Measurements from ENCODE around the gene CDYL2. TPM values are rescaled to one million over a fixed set of nuclear protein-coding genes. Genes with fewer than 3 reads are reported as not detected.

CDYL2 gene
- total and polyA plus RNA-seq, 5 experiments from 2014 or later = 0.28 to 14.2 (median 1.7) TPM

DNA sequence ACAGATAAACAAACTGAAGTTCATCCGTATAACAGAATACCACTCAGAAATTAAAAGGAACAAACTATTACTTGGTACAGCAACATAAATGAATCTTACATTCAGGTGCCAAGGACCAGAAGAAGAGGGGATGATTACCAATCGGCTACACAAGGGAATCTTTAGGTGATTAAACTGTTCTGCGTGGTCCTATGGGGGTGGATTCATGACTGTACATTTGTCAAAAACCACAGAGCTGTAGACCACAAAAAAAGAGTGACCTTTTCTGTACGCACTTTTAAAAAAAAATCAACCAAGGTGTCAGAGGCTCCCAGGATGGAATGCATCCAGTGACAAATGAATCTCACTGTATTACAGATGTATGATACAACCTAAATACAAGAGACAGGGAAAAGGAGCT is 110.8 kb downstream of the CDYL2 start:
- Mint-ChIP-seq H3K4me1 (peaks cover 4 to 22% (median 17%) of the 10 kb centered on the region in 4 donors), H3K4me3 (no peak overlapping the region), H3K27me3 (no peaks in the 10 kb centered on the region), H3K36me3 (peaks cover 0 to 10% (median 0%) of the 10 kb centered on the region in 3 donors), H3K9me3 (peaks cover 0 to 11% (median 2%) of the 10 kb centered on the region in 9 donors), H3K27ac (no peak overlapping the region)
- DNase-seq (no peak), ATAC-seq (no peak)
- POLR2A ChIA-PET = no interaction called here

DNA sequence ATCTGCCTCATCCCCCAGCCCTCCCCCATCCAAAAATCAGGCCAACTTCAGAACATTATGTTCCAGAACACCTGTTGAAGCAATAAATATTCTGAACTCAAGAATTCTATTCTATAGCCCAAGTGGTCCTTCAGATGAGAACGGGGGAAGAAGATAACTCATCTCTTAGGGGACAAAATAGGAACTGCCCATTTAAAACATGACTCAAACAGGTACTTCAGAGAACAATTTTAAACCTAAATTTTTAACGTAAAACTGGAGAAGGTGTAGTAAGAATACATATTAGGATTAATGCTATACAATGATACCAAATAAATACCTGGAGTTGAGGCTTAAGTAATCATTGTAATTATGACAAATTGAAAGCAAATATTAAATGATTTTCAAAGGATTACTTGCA is 112.1 kb downstream of the CDYL2 start:
- Mint-ChIP-seq H3K9me3 (peaks cover 0 to 7% (median 2%) of the 10 kb centered on the region in 9 donors), H3K27ac (no peak overlapping the region)

DNA sequence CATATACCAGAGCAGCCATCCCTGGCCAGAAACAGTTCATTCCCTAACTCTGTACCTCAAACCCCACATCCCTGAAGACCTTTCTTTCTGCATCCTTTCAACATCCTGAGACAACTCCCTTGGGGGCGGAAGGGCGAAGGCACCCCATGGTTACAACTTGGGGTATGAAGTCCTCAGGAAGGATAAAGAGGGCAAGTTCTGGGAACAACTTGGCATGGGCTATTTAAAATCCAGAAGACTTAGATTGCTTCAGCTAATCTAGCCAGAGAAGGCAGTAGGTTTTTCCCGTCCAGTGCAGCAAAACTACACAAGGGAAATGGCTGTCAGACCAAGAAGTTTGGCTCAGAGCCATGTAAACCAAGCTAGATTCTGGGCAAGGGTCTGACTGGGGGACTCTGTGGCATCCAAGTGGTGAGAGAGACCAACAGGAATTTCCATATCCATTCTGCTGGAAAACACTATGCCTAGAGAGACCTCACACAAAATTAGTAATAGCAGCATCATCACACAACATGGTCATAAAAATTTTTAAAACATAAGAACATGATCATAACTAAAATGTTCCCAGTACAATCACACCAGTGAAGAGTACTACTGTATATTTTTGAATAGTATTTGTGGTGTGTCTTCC is 113.2 kb downstream of the CDYL2 start:
- DNase-seq (no peak), ATAC-seq (no peak)
- POLR2A ChIA-PET = no interaction called here
- H3K36me3 Mint-ChIP-seq = peaks cover 0 to 8% (median 0%) of the 10 kb centered on the region in 3 donors
- H3K4me3 Mint-ChIP-seq = no peak overlapping the region
- H3K27me3 Mint-ChIP-seq = no peaks in the 10 kb centered on the region
- H3K4me1 Mint-ChIP-seq = peaks cover 3 to 22% (median 15%) of the 10 kb centered on the region in 4 donors
- peak overlapping the region in 1 of 10 donors; percentile 25 for H3K27ac Mint-ChIP-seq
- peaks cover 0 to 6% (median 0%) of the 10 kb centered on the region in 9 donors for H3K9me3 Mint-ChIP-seq

More for the DNA sequence above, 112.1 kb downstream of the CDYL2 start:
- Mint-ChIP-seq H3K4me3 (no peak overlapping the region), H3K4me1 (peaks cover 3 to 22% (median 15%) of the 10 kb centered on the region in 4 donors), H3K36me3 (peaks cover 0 to 8% (median 0%) of the 10 kb centered on the region in 3 donors), H3K27me3 (no peaks in the 10 kb centered on the region)
- POLR2A ChIA-PET = no interaction called here
- DNase-seq (no peak), ATAC-seq (no peak)

DNA sequence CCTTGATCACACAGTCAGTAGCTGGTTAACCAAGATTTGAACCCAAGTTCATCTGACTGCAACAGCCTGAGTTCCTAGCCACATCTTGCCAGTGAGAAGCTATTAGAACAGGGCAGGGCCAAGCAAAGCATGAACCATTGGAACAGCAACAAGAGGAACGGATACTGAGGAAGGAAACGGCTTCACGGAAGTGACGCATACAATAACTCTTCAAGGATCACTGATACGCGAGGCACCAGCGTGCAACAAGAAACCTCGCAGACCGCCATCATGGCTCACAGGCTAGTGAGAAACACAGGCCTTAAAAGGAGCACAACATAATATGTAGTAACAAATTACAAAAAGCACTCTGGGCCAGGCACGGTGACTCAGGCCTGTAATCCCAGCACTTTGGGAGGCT is 114.9 kb downstream of the CDYL2 start:
- ATAC-seq (no peak), DNase-seq (no peak)
- H3K27ac Mint-ChIP-seq = no peak overlapping the region
- H3K4me3 Mint-ChIP-seq = no peak overlapping the region
- H3K27me3 Mint-ChIP-seq = no peaks in the 10 kb centered on the region
- POLR2A ChIA-PET = no interaction called here
- no peaks in the 10 kb centered on the region for H3K9me3 Mint-ChIP-seq
- H3K4me1 Mint-ChIP-seq = peaks cover 3 to 17% (median 14%) of the 10 kb centered on the region in 4 donors
- peaks cover 0 to 8% (median 4%) of the 10 kb centered on the region in 3 donors for H3K36me3 Mint-ChIP-seq

DNA sequence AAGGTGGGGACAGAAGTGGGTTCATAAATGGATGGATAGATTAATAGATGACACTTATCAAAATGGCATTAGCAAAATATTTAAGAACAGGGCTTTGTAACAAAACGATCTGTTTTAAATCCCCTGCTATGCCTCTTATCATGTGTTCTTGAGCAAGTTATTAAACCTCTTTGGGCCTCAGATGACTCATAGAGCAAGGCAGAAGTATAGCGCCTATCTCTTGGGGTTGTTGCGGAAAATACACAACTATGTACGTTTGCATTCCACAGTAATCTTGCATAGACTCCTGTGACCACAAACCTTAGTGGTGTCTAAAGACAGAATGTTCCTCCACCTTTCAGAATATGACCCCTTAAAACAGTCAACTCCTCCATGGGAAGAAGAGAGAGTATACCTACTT is 116.8 kb downstream of the CDYL2 start:
- ATAC-seq (no peak), DNase-seq (no peak)
- no peaks in the 10 kb centered on the region for H3K27me3 Mint-ChIP-seq
- peak overlapping the region in 1 of 10 donors; percentile 7 for H3K27ac Mint-ChIP-seq
- POLR2A ChIA-PET = no interaction called here
- H3K4me1 Mint-ChIP-seq = peaks cover 4 to 14% (median 6%) of the 10 kb centered on the region in 4 donors
- peaks cover 0 to 16% (median 4%) of the 10 kb centered on the region in 3 donors for H3K36me3 Mint-ChIP-seq
- no peak overlapping the region for H3K4me3 Mint-ChIP-seq
- H3K9me3 Mint-ChIP-seq = peaks cover 0 to 1% (median 0%) of the 10 kb centered on the region in 9 donors

DNA sequence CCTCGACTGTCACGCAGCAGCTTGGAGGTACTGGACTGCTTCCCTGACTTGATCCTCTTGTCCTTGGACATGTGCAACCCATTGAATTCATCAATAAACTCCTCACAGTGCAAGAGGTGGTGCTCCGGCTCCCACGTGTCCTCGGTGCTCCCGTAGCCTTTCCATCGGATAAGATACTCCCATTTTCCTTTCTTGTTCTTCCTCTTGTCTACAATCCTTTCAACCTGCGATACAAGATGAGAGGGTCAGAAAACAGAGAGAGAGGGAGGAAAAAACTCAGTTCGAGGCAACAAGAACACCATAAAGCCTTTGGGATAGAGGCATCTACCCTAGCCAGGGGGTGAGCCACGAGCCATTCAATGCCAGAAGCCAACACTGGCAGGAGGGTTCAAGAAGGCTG is 119.5 kb downstream of the CDYL2 start:
- ATAC-seq = no peak
- peaks cover 4 to 12% (median 6%) of the 10 kb centered on the region in 3 donors for H3K36me3 Mint-ChIP-seq
- POLR2A ChIA-PET = no interaction called here
- no peak overlapping the region for H3K27ac Mint-ChIP-seq
- no peak for DNase-seq
- peaks cover 0 to 6% (median 0%) of the 10 kb centered on the region in 9 donors for H3K9me3 Mint-ChIP-seq
- H3K4me3 Mint-ChIP-seq = no peak overlapping the region
- peaks cover 0 to 5% (median 4%) of the 10 kb centered on the region in 4 donors for H3K4me1 Mint-ChIP-seq
- H3K27me3 Mint-ChIP-seq = no peaks in the 10 kb centered on the region

DNA sequence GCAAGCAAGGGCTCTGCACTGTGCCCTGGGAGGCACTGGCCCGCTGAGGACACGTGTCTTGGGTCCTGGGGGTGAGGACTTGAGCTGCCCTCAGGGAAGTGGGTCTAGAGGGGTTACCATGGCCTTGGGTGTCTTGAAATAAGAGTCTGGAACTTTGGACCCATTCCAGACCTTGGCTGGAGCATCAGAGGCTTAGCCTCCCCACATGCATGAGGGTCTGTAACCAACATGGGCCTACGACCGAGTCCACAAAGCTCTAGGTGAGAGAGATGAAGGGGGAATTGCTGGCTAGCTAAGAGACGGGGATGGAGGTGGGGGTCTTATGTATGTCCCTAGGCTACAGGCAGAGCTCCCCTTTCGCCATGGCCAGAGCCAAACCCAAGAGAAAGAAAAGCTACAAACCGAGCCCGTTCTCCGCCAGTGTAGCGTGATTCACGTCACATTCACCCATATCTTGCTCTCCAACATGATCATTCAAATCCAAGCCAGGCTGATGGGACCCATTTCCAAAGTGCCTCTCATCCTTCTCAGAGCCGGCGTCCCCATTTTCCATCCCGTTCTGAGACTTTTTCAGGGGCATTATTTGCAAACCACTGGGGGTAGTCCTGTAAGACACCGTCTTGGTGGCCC is 120.1 kb downstream of the CDYL2 start:
- Mint-ChIP-seq H3K4me3 (no peak overlapping the region), H3K9me3 (peaks cover 0 to 12% (median 0%) of the 10 kb centered on the region in 9 donors), H3K27me3 (no peaks in the 10 kb centered on the region), H3K36me3 (peaks cover 4 to 12% (median 12%) of the 10 kb centered on the region in 3 donors), H3K27ac (no peak overlapping the region), H3K4me1 (peaks cover 0 to 5% (median 4%) of the 10 kb centered on the region in 4 donors)
- no peak for DNase-seq
- no peak for ATAC-seq
- POLR2A ChIA-PET = no interaction called here

DNA sequence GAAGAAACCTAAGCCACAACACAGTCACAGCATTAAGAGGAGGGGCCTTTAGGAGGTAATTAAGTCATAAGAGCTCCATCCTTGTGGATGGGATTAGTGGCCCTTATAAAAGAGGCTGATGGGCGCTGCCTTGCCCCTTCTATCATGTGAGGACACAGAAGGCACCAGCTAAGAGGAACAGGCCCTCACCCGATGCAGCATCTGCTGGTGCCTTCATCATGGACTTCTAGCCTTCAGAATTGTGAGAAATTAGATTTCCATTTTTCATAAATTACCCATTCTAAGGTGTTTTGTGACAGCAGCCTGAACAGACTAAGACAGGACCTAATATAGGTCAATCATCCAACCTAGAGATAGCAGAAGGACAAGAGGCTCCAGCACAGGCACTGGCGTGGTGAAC is 120.8 kb downstream of the CDYL2 start:
- peaks cover 4 to 12% (median 12%) of the 10 kb centered on the region in 3 donors for H3K36me3 Mint-ChIP-seq

DNA sequence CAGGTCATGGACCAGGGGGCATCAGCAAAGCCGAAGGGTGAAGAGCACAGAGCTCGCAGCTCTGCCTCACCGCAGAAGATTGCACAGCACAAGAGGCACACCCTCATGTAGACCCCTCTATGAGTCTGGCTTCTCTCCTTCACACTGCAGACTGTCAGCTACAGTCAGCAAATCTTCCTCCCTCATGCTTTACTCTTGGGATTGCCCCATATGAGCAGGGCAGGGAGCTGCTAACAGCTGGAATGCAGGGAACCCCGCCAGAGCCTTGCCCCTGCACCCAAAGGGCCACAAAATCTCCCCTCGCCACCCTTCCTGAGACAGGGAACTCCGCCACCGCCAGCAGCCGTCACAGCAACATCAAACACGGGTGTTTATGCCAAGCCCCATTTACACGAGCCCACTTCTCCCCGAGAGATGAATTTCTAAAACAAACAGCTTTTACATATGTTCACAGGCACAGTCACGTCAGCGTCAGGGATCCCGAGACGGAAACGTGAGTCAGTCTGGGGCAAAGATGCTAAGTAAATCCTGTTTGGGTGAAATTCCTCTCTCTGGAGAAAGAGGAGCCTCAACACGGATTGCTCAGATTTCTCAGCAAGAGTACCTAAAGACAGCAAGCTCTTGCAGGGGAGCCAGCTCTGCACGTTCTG is 121.9 kb downstream of the CDYL2 start:
- Mint-ChIP-seq H3K4me1 (peaks cover 0 to 4% (median 3%) of the 10 kb centered on the region in 4 donors), H3K36me3 (peaks cover 4 to 12% (median 12%) of the 10 kb centered on the region in 3 donors), H3K9me3 (peaks cover 0 to 13% (median 0%) of the 10 kb centered on the region in 9 donors), H3K27me3 (no peaks in the 10 kb centered on the region), H3K4me3 (no peak overlapping the region), H3K27ac (no peak overlapping the region)
- no peak for DNase-seq
- ATAC-seq = no peak
- POLR2A ChIA-PET = no interaction called here

More for the DNA sequence above, 120.8 kb downstream of the CDYL2 start:
- no peaks in the 10 kb centered on the region for H3K27me3 Mint-ChIP-seq
- no peak overlapping the region for H3K4me3 Mint-ChIP-seq
- peaks cover 0 to 13% (median 0%) of the 10 kb centered on the region in 9 donors for H3K9me3 Mint-ChIP-seq
- H3K4me1 Mint-ChIP-seq = peaks cover 0 to 4% (median 3%) of the 10 kb centered on the region in 4 donors
- no peak for DNase-seq
- no peak for ATAC-seq
- POLR2A ChIA-PET = no interaction called here
- no peak overlapping the region for H3K27ac Mint-ChIP-seq

DNA sequence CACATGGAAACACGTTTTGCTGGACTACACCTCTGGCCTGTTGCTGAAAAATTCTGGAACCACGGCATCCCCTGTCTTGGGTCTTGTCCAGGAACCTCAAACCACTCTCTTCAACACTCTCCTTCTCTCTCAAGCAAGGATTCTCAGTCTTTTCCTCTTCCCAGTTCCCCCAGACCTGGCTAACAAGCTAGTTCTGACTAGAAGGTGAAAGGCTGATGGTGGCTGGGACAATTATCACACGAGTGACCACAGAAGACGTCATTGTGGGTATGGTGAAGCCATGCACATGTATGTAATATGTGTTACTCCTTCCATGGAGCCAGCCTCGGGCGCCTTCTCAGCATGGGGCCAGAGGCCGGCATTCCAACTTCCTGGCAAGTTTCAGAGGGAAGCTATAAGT is 123.0 kb downstream of the CDYL2 start:
- Mint-ChIP-seq H3K27ac (peak overlapping the region in 1 of 10 donors; percentile 52), H3K4me3 (no peak overlapping the region), H3K27me3 (no peaks in the 10 kb centered on the region), H3K4me1 (peaks cover 0 to 8% (median 4%) of the 10 kb centered on the region in 4 donors), H3K9me3 (peaks cover 0 to 13% (median 2%) of the 10 kb centered on the region in 9 donors), H3K36me3 (peaks cover 4 to 12% (median 12%) of the 10 kb centered on the region in 3 donors)
- ATAC-seq (no peak), DNase-seq (no peak)
- POLR2A ChIA-PET = no interaction called here

DNA sequence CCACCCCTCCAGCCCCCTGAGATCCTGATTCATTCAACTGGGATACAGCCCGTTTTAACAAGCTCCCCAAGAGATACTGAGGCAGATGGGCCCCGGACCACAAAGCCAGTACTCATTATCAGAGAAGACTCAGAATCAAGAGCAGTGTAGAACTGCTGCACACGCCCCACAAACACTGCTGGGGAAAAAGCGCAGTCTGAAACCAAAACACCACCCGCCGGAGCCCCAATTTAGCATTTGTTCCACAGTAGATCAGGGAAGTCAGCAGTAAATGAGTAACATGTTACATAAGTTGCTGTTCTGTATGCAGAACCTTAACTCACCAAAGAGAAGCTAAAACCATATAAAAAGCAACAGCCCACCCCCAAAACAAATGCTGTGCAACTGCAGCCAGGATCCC is 123.6 kb downstream of the CDYL2 start:
- no peak for DNase-seq
- POLR2A ChIA-PET = no interaction called here
- no peak overlapping the region for H3K4me3 Mint-ChIP-seq
- no peak overlapping the region for H3K27ac Mint-ChIP-seq
- ATAC-seq = no peak
- H3K4me1 Mint-ChIP-seq = peaks cover 0 to 14% (median 4%) of the 10 kb centered on the region in 4 donors
- peaks cover 0 to 13% (median 2%) of the 10 kb centered on the region in 9 donors for H3K9me3 Mint-ChIP-seq
- peaks cover 4 to 12% (median 12%) of the 10 kb centered on the region in 3 donors for H3K36me3 Mint-ChIP-seq
- no peaks in the 10 kb centered on the region for H3K27me3 Mint-ChIP-seq

DNA sequence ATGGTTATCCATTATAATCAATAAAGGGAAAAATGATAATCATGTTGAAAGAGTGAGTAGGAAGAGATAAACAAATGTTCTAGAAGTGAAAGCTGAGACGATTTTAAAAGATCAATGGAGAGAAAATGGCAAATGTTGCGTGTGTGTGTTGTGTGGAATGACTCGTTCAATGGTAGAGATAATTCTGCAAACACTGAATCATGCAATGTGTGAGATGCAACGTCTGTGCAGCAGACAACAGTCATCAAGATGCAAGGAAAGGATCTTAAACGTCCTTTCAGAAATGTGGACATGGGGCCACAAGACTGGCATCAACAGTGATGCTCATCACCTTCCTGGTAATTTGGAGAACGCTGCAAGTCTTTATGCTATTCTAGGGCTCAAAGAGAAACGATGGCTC is 124.4 kb downstream of the CDYL2 start:
- Mint-ChIP-seq H3K36me3 (peaks cover 4 to 15% (median 12%) of the 10 kb centered on the region in 3 donors), H3K4me3 (no peak overlapping the region), H3K9me3 (peaks cover 0 to 17% (median 2%) of the 10 kb centered on the region in 9 donors), H3K27ac (no peak overlapping the region), H3K27me3 (no peaks in the 10 kb centered on the region), H3K4me1 (peaks cover 0 to 14% (median 4%) of the 10 kb centered on the region in 4 donors)
- DNase-seq (no peak), ATAC-seq (no peak)
- POLR2A ChIA-PET = no interaction called here

DNA sequence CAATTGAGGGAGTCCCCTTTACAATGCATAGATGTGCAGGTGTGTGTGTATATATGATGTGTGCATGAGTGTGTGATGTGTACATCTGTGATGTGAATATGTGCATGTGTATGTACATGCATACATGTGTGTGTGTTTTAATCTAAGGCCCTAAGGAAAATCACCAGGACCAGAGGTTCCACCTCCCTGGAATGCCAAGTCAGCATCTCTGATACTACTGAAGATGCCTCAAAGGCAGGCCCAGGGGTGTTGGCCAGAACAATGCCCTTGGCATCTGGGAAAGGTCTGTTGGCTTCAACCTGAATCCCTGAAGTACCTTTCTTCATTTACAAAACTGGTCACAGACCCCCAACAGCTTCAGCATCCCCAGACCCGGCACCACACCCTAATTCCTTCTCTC is 129.5 kb downstream of the CDYL2 start:
- H3K4me3 Mint-ChIP-seq = no peak overlapping the region
- H3K27me3 Mint-ChIP-seq = peaks cover 0 to 4% (median 0%) of the 10 kb centered on the region in 5 donors
- no peak overlapping the region for H3K27ac Mint-ChIP-seq
- DNase-seq = no peak
- H3K9me3 Mint-ChIP-seq = peaks cover 0 to 13% (median 2%) of the 10 kb centered on the region in 9 donors
- no peak for ATAC-seq
- POLR2A ChIA-PET = no interaction called here
- peaks cover 2 to 13% (median 3%) of the 10 kb centered on the region in 3 donors for H3K36me3 Mint-ChIP-seq
- peaks cover 4 to 36% (median 9%) of the 10 kb centered on the region in 4 donors for H3K4me1 Mint-ChIP-seq
